Vagina (tissue), 2 donors: ENCODE data around the gene NCDN.

Experiments
- CTCF ChIP-seq, 3 experiments: fragments of 450-650 bp in 2 of 3; fragments of 200-600 bp in 1 of 3; sonication (generic) in 1 of 3; IDR thresholded peaks; one replicate each; pipeline ENCODE4 v1.5.1; 2017 to 2019; ENCODE audit warnings: antibody characterized with exemption in 3 of 3, mild to moderate bottlenecking in 2 of 3, moderate library complexity in 2 of 3
- POLR2A ChIP-seq, 2 donors: fragments of 450-650 bp; IDR thresholded peaks; one replicate each; pipeline ENCODE4 v1.6.1; 2017; ENCODE audit warnings: antibody characterized with exemption in 2 of 2, mild to moderate bottlenecking in 2 of 2, moderate library complexity in 2 of 2

DNA sequence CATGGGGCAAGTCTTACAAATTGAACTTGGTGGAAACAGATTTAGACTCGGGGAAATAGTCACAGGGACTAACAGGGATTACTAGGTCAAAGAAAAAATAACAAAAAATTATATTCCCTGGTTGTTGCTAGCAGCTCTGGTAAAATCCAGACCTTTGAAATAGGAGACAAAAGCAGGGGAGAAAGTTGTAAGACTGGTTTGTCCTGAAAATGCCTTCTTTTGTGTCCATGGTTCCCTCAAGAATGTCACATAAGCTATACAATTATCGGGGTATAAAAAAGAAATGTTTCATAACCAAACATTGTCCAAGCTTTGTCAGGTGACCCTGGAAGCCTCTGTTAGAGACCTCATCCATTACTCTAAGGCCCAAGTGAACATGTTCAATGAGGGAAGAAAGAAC, 33.5 kb upstream of the NCDN start:
- TF ChIP-seq POLR2A (IDR thresholded peaks at IDR 0.05) (no peak), CTCF (IDR thresholded peaks at IDR 0.05) (no peak)
